HepG2 (cell line): ENCODE measurements around the gene FPGS.

Experiments
- CTCF ChIP-seq: sonication (generic); formaldehyde crosslinking; IDR thresholded peaks from 2 replicates; pipeline ENCODE4 v1.5.0; 2020; ENCODE audit warnings: mild to moderate bottlenecking, missing genetic modification reagents, moderate library complexity
- FOSL1 ChIP-seq: sonication (generic); formaldehyde crosslinking; IDR thresholded peaks from 2 replicates; pipeline ENCODE4 v1.9.0; 2021; ENCODE audit warnings: missing genetic modification reagents, borderline replicate concordance
- ZNF138 ChIP-seq: sonication (generic); formaldehyde crosslinking; IDR thresholded peaks from 2 replicates; pipeline ENCODE4 v1.5.0; 2020; ENCODE audit warnings: mild to moderate bottlenecking, low read depth, missing genetic modification reagents

- no peak for TF ChIP-seq CTCF (CRISPR knock-in tag)
- TF ChIP-seq FOSL1 (CRISPR knock-in tag), result no peak
- no peak for TF ChIP-seq ZNF138 (CRISPR knock-in tag)
Observed at GRCh38 chr9:127818574-127818973, 15.9 kb downstream of the FPGS start.
